H1 (cell line): ENCODE results near the gene VOPP1. TPM values are rescaled to one million over a fixed set of nuclear protein-coding genes. Genes with fewer than 3 reads are reported as not detected.

Experiments
- CTCF ChIA-PET: fragments of 300-600 bp; sonication (Branson Sonifier 250); formaldehyde crosslinking; loops from one replicate; lab custom pipeline; 2021; ENCODE audit not compliant: partially characterized antibody; lab: Charles Lee
- POLR2A ChIA-PET: fragments of 300-600 bp; sonication (Branson Sonifier 250); formaldehyde crosslinking; loops from one replicate; lab custom pipeline; 2021; ENCODE audit warnings: inconsistent platforms; ENCODE audit not compliant: partially characterized antibody; lab: Charles Lee
- DNase-seq, 2 experiments: peaks; one replicate each; pipeline versions ENCODE4 v3.0.0 to v3.0.0-alpha.2; 2010 to 2022; ENCODE audit warnings: low spot score in 2 of 2, low read depth in 1 of 2, mixed read lengths in 1 of 2
- FAIRE-seq: peaks from 2 replicates; lab custom pipeline; 2011; peaks lifted over from hg19 to GRCh38; lab: Jason Lieb, UNC
- H2AFZ ChIP-seq: 2 replicates; pipeline ENCODE4 v1.8.1; 2012; ENCODE audit warnings: low read length, inconsistent platforms
- H2AK5ac ChIP-seq: 2 replicates; pipeline ENCODE4 v1.6.1; 2013; ENCODE audit warnings: low read depth, low read length
- H2BK120ac ChIP-seq: replicated peaks from 2 replicates; pipeline ENCODE3; 2013; ENCODE audit warnings: low read depth, low read length, inconsistent platforms
- H2BK12ac ChIP-seq: 2 replicates; pipeline ENCODE4 v1.6.1; 2013; ENCODE audit warnings: low read depth, low read length
- H2BK15ac ChIP-seq: 2 replicates; pipeline ENCODE4 v1.6.1; 2013; ENCODE audit warnings: low read length
- H2BK20ac ChIP-seq: 2 replicates; pipeline ENCODE4 v1.6.1; 2013; ENCODE audit warnings: low read length
- H2BK5ac ChIP-seq: 2 replicates; pipeline ENCODE4 v1.6.1; 2013; ENCODE audit warnings: low read depth, low read length
- H3K14ac ChIP-seq: 2 replicates; pipeline ENCODE4 v1.6.1; 2013; ENCODE audit warnings: inconsistent platforms; ENCODE audit not compliant: insufficient read length
- H3K18ac ChIP-seq: 2 replicates; pipeline ENCODE4 v1.6.1; 2013; ENCODE audit warnings: low read length; ENCODE audit errors: extremely low read depth
- H3K23ac ChIP-seq: 2 replicates; pipeline ENCODE4 v1.6.1; 2013; ENCODE audit warnings: inconsistent platforms; ENCODE audit not compliant: insufficient read length
- H3K23me2 ChIP-seq: 2 replicates; pipeline ENCODE4 v1.6.1; 2013; ENCODE audit warnings: low read depth, low read length
- H3K27ac ChIP-seq: 2 replicates; pipeline ENCODE4 v1.6.1; 2011; ENCODE audit warnings: low read depth, low read length, inconsistent platforms
- H3K27me3 ChIP-seq, 4 experiments: replicated peaks in 1 of 4; 1 replicate in 1 of 4; 2 replicates in 3 of 4; pipeline versions ENCODE4 v1.6.1 to v1.8.1; 2011 to 2013; ENCODE audit warnings: low read length in 3 of 4, mild to moderate bottlenecking in 3 of 4, inconsistent platforms in 2 of 4, mixed read lengths in 2 of 4, moderate library complexity in 1 of 4; ENCODE audit not compliant: control insufficient read depth in 3 of 4, insufficient read depth in 3 of 4; ENCODE audit errors: extremely low read depth in 1 of 4
- H3K36me3 ChIP-seq, 4 experiments: 2 replicates each; pipeline versions ENCODE4 v1.6.1 to v1.8.1; 2011 to 2013; ENCODE audit warnings: mild to moderate bottlenecking in 4 of 4, low read length in 3 of 4, moderate library complexity in 2 of 4, control low read depth in 1 of 4, inconsistent platforms in 1 of 4; ENCODE audit not compliant: insufficient read depth in 4 of 4, control insufficient read depth in 2 of 4
- H3K4ac ChIP-seq: replicated peaks from 2 replicates; pipeline ENCODE3; 2013; ENCODE audit warnings: low read length, low read depth, mixed read lengths, inconsistent platforms; ENCODE audit not compliant: insufficient read length
- H3K4me1 ChIP-seq, 4 experiments: replicated peaks in 1 of 4; 1 replicate in 1 of 4; 2 replicates in 3 of 4; pipeline versions ENCODE4 v1.6.1 to v1.8.1; 2011 to 2013; ENCODE audit warnings: low read length in 3 of 4, inconsistent platforms in 2 of 4, mixed read lengths in 1 of 4; ENCODE audit not compliant: insufficient read depth in 4 of 4, control insufficient read depth in 3 of 4
- H3K4me2 ChIP-seq, 2 experiments: 2 replicates each; pipeline versions ENCODE4 v1.6.1 to v1.8.1; 2011 to 2013; ENCODE audit warnings: low read depth in 2 of 2, low read length in 2 of 2, control low read depth in 1 of 2, inconsistent platforms in 1 of 2, mild to moderate bottlenecking in 1 of 2; ENCODE audit not compliant: insufficient read depth in 1 of 2
- H3K4me3 ChIP-seq, 4 experiments: fragments of 200-600, 300-600 bp in 1 of 4; sonication (generic), shearing (Covaris generic), sonication (Bioruptor Twin) in 1 of 4; 2 replicates each; pipeline versions ENCODE4 v1.5.1 to v1.8.1; 2011 to 2016; ENCODE audit warnings: low read length in 4 of 4, low read depth in 3 of 4, control low read depth in 2 of 4, inconsistent platforms in 2 of 4, mild to moderate bottlenecking in 2 of 4, mixed read lengths in 1 of 4, moderate library complexity in 1 of 4; ENCODE audit not compliant: insufficient read depth in 2 of 4; ENCODE audit errors: extremely low read depth in 1 of 4
- H3K56ac ChIP-seq: replicated peaks from 2 replicates; pipeline ENCODE3; 2013; ENCODE audit warnings: low read depth, mild to moderate bottlenecking, mixed read lengths, low read length, inconsistent platforms; ENCODE audit not compliant: insufficient read length
- H3K79me1 ChIP-seq: 2 replicates; pipeline ENCODE4 v1.6.1; 2013; ENCODE audit warnings: low read depth, low read length, control low read depth
- H3K79me2 ChIP-seq, 2 experiments: 2 replicates each; pipeline versions ENCODE4 v1.6.1 to v1.8.1; 2012 to 2013; ENCODE audit warnings: low read length in 2 of 2, mild to moderate bottlenecking in 2 of 2, inconsistent platforms in 1 of 2; ENCODE audit not compliant: insufficient read depth in 2 of 2, control insufficient read depth in 1 of 2
- H3K9ac ChIP-seq, 4 experiments: replicated peaks in 1 of 4; 1 replicate in 1 of 4; 2 replicates in 3 of 4; pipeline versions ENCODE4 v1.6.1 to v1.8.1; 2011 to 2013; ENCODE audit warnings: low read depth in 3 of 4, low read length in 3 of 4, control low read depth in 2 of 4, mild to moderate bottlenecking in 2 of 4, moderate library complexity in 2 of 4, inconsistent platforms in 1 of 4; ENCODE audit errors: extremely low read depth in 1 of 4
- H3K9me3 ChIP-seq, 2 experiments: 2 replicates each; pipeline versions ENCODE4 v1.6.1 to v1.8.1; 2012 to 2013; ENCODE audit warnings: mild to moderate bottlenecking in 2 of 2, moderate library complexity in 2 of 2, control low read depth in 1 of 2, inconsistent platforms in 1 of 2, low read depth in 1 of 2, low read length in 1 of 2, mixed read lengths in 1 of 2; ENCODE audit not compliant: insufficient read depth in 2 of 2
- H4K20me1 ChIP-seq, 2 experiments: replicated peaks in 1 of 2; 2 replicates each; pipeline versions ENCODE3 to v1.8.1; 2011 to 2013; ENCODE audit warnings: inconsistent platforms in 2 of 2, low read length in 2 of 2, mild to moderate bottlenecking in 1 of 2; ENCODE audit not compliant: insufficient read depth in 2 of 2, control insufficient read depth in 1 of 2
- H4K5ac ChIP-seq: 2 replicates; pipeline ENCODE4 v1.6.1; 2013; ENCODE audit warnings: low read length, low read depth, mixed read lengths, inconsistent platforms; ENCODE audit not compliant: insufficient read length
- H4K8ac ChIP-seq: 2 replicates; pipeline ENCODE4 v1.8.0; 2013; ENCODE audit warnings: mild to moderate bottlenecking, moderate library complexity, low read length, inconsistent platforms; ENCODE audit not compliant: insufficient read depth; ENCODE audit errors: extremely low read depth
- H4K91ac ChIP-seq: replicated peaks from 2 replicates; pipeline ENCODE3; 2013; ENCODE audit warnings: low read length, mixed read lengths, inconsistent platforms; ENCODE audit not compliant: insufficient read length
- YY1 ChIP-seq: IDR thresholded peaks from 2 replicates; pipeline ENCODE4 v1.6.1; 2011; ENCODE audit warnings: low read depth, mild to moderate bottlenecking, low read length
- WGBS, 2 experiments: shearing (Covaris generic) in 1 of 2; methylation state at CpG; one replicate each; pipeline versions ENCODE4 v1.1.6 to v1.1.7; 2013 to 2015; ENCODE audit warnings: low lambda C conversion rate in 2 of 2, mixed read lengths in 2 of 2, inconsistent platforms in 1 of 2, low coverage in 1 of 2, missing lambda C conversion rate in 1 of 2; ENCODE audit not compliant: insufficient replicate concordance in 2 of 2, insufficient coverage in 1 of 2, insufficient read length in 1 of 2; ENCODE audit errors: extremely low coverage in 1 of 2, missing lambda C conversion rate in 1 of 2; 5-methylcytosine and 5-hydroxymethylcytosine counted together
- polyA plus RNA-seq, 7 experiments: library from polyadenylated mRNA; depleted of rRNA in 3 of 7; stranded (reverse) in 5 of 7; unstranded in 2 of 7; fragments of >200 nt in 5 of 7; fragments of 200-250 nt in 2 of 7; gene quantifications; 1 replicate in 5 of 7; 2 replicates in 1 of 7; 4 replicates in 1 of 7; pipeline versions ENCODE4 v1.2.1 to v1.2.3, GENCODE V29; 2011 to 2013; ENCODE audit warnings: missing spikeins in 2 of 7, mixed read lengths in 2 of 7
- total RNA-seq: library from RNA; stranded (reverse); fragmentation: NEBNext Ultra II Directional; extraction: Animal tissue kit (Norgen Biotek cat#: 25700); gene quantifications from 2 replicates; pipeline ENCODE4 v1.2.1, GENCODE V29; 2021
- TF ChIP-seq, protein P1 (sequence below): IDR thresholded peaks from 2 replicates; pipeline ENCODE4 v1.6.1; 2011; ENCODE audit warnings: low read depth, mild to moderate bottlenecking, low read length; ENCODE audit not compliant: insufficient read depth

The VOPP1 gene
- total and polyA plus RNA-seq, 2 of the 8 experiments (the other 6 are each of a cell fraction or from before 2014, with no cell fraction given) = 44.7 to 83.0 TPM

DNA sequence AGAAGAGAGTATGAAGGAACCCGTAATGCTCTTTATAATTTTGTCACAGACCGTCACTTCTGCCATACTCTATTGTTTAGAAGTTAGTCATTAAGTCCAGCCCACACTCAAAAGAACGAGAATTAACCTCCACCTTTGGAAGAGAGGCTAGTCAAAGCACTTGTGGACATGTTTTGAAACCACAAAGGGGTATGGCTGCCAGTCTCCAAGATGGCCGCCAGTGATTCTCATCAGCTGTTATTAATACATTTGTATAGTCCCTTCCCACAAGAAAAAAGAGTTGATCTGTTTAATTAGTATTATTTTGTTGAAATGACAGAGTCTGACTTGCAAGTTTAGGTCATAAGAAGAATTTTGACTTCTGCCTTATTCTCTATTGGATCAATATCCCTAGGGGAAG is 23.2 kb upstream of the VOPP1 start:
- Histone ChIP-seq H4K91ac (no peak overlapping the region), H3K79me2 (no peaks in the 10 kb centered on the region), H2BK15ac (no peak overlapping the region), H3K4ac (no peak overlapping the region), H4K5ac (no peak overlapping the region), H4K20me1 (peaks cover 0 to 2% of the 10 kb centered on the region in 2 experiments), H3K23me2 (no peaks in the 10 kb centered on the region), H3K79me1 (no peaks in the 10 kb centered on the region), H3K56ac (no peak overlapping the region), H2AK5ac (no peak overlapping the region), H3K14ac (no peak overlapping the region), H3K36me3 (no peaks in the 10 kb centered on the region), H3K18ac (no peak overlapping the region), H3K4me2 (no peak overlapping the region), H2BK5ac (no peak overlapping the region), H3K27ac (no peak overlapping the region), H4K8ac (no peak overlapping the region), H3K4me1 (no peaks in the 10 kb centered on the region), H3K4me3 (no peak overlapping the region), H2BK12ac (no peak overlapping the region), H3K9ac (no peak overlapping the region), H2BK20ac (no peak overlapping the region), H2AFZ (no peak overlapping the region), H2BK120ac (no peak overlapping the region), H3K23ac (no peak overlapping the region), H3K9me3 (no peaks in the 10 kb centered on the region), H3K27me3 (no peaks in the 10 kb centered on the region)
- DNase-seq = no peak
- POLR2A ChIA-PET = interaction anchor here (0.6 kb wide), 1 partner anchor 33 kb away, joined by 3 read pairs; no protein-coding TSS in a partner anchor
- no peak for FAIRE-seq
- 92% methylated on average over 4 of the region's 4 CpGs; no CpG with 5 or more reads in 1 of the 2 experiments for WGBS, 2 experiments
- CTCF ChIA-PET = interaction anchor here (0.8 to 3.5 kb wide), 2 partner anchors 11 to 22 kb away, joined by 3 to 19 read pairs; no protein-coding TSS in a partner anchor
- peak; percentile 82 for TF ChIP-seq YY1
- TF ChIP-seq, protein P1, sequence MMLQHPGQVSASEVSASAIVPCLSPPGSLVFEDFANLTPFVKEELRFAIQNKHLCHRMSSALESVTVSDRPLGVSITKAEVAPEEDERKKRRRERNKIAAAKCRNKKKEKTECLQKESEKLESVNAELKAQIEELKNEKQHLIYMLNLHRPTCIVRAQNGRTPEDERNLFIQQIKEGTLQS = no peak
